Kidney capillary endothelial cell (primary cell): Measurements from ENCODE around the gene TMEM248.
"Not testable (repeated sequence)": the region's sequence is repeated elsewhere in the genome, so short reads cannot be mapped to it uniquely, and the experiment has no call there.

ENCODE experiments used
- DNase-seq: peaks from one replicate; pipeline ENCODE4 v3.0.0-alpha.2; 2018; ENCODE audit warnings: low spot score

Gene TMEM248, protein sequence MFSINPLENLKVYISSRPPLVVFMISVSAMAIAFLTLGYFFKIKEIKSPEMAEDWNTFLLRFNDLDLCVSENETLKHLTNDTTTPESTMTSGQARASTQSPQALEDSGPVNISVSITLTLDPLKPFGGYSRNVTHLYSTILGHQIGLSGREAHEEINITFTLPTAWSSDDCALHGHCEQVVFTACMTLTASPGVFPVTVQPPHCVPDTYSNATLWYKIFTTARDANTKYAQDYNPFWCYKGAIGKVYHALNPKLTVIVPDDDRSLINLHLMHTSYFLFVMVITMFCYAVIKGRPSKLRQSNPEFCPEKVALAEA

DNA sequence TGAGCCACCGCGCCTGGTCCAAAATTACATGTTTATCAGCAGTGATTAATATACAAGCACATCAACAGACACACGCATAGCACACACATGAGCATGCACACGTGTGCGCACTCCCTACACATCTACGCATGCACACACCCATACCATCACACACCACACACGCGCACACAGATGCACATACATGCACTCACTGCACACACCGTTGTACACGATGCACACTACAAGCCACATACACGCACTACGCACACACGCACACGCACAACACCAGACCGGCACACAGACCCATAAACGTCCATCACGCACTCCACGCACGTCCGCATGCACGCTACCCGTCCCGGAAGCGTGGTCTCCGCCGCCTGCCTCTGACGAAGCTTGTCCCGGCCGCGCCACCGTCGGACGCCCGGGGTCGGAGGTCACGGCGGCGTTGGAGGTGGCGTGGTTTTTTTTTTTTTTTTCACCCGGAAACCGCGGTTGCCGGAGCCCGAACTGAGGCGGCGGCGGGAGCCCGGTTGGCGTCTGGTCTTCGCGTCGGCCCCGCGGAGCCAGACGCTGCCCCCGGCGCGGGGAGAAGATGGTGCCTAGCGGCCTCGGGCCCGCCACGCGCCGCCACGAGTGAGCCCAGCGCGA lies at the start of gene TMEM248:
Gene TMEM248 (plus strand): TSS at position 457 of the 627 bp plus-strand sequence. CDS start 20,641 bp downstream, outside the sequence.
- peak; percentile 79 for DNase-seq

DNA sequence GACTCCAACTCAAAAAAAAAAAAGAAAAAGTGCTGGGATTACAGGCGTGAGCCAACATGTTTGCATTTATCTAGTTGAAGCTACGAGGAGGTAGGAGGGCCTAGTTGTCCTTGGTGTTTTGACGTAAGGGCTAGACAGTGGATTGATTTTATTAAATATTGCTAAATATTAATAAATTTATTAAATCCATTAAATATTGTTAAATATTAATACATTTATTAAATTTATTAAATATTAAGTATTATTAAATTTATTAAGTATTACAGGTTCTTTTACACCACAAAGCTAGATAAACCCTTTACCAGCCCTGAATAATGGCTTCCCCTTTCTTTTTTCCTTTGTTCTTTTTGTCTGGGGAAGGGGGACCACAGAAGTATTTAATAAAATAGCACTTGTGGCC lies 47.5 kb upstream of the TMEM248 start:
- no peak for DNase-seq

DNA sequence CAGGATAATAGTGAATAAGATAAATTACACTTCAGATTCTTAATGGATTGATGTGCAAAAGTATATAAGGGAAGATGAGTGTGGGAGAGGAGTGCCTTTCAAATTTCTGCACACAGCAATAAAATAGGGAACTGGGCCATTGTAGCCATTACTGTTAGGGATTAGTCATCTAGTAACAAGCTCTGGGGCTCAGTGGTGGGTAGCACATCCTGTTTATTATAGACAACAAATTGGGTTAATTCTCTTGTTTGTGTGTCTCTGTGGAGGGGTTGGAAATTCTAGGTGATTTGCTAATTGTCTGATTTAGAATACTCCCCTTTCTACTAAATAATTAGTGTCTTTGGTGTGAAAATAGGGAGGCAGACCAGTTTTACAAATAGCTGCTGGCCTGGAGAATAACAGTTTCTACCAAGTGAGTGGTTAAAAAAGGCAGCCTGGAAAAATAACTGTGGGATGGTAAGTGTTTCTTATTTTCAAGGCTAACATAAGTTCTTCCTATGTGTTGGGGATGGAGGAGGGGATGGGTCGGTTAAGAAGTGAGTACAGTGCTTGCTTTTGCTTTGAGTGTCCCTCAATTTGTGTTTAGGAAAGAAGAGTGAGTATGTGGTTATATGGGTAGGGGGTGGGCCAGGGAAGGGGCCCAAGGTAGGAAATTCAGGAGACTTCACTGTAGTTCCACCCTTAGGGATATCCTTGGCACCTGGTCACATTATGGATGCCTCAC lies 43.3 kb upstream of the TMEM248 start:
- peak; percentile 16 for DNase-seq

DNA sequence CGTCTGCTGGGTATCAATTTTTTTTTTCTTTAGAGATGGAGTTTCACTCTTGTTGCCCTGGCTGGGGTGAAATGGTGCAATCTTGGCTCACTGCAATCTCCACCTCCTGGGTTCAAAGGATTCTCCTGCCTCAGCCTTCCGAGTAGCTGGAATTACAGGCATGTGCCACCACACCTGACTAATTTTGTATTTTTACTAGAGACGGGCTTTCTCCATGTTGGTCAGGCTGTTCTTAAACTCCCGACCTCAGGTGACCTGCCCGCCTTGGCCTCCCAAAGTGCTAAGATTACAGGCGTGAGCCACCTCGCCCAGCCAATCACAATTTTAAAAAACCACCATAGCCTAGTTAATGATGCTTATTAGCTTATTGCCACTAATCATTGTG lies 42.7 kb upstream of the TMEM248 start:
- DNase-seq, result not testable (repeated sequence)

DNA sequence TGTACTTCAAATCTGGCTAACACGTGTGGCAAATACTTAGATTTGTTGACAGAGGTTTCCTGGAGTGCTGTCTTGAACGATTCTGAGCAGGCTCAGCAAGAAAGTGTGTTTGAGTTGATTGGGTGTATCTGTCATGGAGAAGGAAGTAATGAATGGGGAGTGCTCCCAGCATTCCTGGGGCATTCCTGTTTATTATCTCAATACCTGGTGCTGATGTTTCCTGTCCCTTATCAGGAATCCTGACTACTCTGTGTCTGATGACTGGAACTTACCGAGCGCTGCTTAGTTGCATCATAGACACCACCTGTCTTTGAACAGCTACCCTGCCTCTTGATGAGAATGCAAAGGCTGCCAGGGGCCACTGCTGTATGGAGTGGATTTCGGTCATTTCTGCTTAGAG lies 41.0 kb upstream of the TMEM248 start:
- no peak for DNase-seq

DNA sequence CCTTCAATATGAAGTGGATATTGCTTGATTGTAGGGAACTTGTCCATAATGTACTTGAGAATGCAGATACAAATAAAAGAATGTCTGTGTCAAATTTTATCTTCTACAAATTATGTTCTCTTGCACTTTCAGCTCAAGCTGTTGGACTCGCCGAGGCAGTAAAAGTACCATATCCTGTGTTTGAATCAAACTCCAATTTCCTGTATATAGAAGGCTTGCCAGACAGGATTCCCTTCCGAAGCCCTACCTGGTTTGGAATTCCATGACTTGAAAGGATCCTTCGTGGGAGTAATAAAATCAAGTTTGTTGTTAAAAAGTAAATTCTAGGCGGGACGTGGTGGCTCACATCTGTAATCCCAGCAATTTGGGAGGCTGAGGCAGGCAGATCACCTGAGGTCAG lies 40.4 kb upstream of the TMEM248 start:
- DNase-seq, result not testable (repeated sequence)

DNA sequence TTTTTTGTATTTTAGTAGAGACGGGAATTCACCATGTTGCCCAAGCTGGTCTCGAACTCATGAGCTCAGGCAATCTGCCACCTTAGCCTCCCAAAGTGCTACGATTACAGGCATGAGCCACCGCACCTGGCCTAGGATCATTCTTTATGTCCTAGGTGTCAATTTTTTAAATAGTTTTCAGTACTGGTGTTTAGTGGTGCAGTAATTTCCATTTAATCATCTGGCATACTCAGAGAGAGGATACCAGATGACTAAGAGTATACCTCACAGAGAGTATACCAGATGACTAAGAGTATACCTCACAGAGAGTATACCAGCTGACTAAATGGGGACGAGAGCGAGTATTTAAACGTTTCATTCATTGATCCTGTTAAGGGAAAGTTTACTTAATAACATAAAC lies 37.3 kb upstream of the TMEM248 start:
- DNase-seq, result no peak

DNA sequence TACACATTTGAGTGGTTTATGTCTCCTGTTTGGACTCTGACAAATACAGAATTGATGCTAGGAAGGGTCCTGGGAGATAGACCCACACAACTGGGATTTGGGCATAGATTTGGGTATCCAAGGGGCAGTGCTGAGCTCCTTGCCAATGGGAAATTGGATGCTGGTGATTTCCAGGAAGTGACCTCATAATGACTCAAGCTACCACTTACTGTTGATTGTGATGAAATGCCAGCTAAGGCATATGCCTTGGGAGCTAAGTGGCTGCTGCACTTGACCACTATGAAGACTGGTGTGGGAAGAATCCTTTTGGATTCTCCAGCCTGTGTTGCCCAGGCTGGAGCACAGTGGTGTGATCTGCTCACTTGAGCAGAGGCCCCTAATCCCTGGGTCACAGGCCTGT lies 36.5 kb upstream of the TMEM248 start:
- DNase-seq, result not testable (repeated sequence)

DNA sequence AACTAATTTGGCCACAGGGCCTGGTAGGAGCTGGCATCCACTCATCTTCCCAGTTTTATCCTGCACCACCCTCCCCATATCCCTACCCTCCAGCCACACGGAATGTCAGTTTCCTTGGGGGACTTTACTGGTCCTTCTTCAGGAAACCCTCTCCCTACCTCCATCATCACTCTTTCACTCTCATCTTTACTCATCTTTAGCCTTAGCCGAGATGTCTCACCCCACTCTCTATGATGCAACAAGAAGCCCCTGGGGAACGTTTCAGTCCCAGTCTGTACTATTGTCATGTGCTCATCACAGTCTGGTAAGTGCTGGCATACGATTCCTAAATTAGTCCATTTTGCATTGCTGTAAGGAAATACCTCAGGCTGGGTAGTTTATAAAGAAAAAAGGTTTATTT lies 34.9 kb upstream of the TMEM248 start:
- DNase-seq, result no peak

DNA sequence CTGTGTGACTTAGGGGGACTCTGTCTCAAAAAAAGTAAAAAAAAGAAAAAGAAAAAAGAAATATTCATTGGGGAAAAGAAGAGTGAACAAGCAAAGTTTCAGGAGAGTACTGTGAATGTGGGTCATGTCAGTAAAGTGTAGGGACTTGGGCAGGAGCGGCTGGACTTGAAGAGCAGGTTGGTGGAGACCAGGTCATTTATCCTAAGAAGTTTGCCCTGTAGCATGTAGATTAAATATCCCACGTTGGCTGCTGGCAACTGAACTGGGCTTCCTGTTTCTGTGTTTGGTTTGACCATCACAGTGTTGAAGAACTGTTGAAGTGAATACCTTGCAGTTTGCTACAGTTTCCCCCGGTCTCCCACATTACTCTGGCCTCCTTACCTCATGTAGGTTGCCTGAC lies 32.8 kb upstream of the TMEM248 start:
- DNase-seq, result not testable (repeated sequence)

DNA sequence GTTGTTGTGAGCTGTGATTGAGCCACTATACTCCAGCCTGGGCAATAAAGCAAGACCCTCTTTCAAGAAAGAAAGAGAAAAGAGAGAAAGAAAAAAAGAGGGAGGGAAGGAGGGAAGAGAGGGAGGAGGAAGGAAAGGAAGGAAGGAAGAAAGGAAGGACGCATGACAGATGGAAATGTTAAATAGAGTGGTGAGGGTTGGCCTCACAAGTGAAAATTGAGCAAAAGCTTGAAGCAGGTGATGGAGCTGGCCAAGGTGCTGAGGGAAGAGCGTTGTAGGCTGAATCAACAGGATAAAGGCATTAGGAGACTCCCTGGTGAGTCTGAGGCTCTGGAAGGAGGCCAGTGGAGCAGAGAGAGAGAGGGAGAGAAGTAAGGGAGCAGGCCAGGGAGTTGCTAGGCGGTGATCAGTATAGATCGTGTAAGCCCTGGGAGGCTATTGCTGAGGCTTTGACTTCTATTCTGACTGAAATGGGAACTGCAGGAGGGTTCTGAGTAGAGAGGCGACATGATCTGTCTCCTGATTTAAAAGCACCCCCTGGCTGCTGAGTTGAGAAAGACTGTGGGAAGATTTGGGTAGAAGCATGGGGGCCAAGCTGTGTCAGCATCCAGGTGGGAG lies 26.5 kb upstream of the TMEM248 start:
- no peak for DNase-seq

DNA sequence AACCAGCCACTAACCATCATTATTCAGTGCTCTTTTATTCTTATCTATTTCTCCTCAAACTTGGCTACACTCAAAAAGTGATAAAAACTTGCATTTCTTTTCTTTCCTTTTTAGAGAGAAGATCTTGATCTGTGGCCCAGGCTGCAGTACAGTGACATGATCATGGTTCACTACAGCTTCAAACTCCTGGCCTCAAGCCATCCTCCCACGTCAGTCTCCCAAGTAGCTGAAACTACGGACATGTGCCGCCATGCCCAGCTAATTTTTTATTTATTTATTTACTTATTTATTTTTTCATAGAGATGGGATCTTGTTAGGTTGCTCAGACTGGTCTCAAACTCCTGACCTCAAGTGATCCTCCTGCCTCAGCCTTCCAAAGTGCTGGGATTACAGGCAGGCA lies 24.6 kb upstream of the TMEM248 start:
- DNase-seq, result no peak

DNA sequence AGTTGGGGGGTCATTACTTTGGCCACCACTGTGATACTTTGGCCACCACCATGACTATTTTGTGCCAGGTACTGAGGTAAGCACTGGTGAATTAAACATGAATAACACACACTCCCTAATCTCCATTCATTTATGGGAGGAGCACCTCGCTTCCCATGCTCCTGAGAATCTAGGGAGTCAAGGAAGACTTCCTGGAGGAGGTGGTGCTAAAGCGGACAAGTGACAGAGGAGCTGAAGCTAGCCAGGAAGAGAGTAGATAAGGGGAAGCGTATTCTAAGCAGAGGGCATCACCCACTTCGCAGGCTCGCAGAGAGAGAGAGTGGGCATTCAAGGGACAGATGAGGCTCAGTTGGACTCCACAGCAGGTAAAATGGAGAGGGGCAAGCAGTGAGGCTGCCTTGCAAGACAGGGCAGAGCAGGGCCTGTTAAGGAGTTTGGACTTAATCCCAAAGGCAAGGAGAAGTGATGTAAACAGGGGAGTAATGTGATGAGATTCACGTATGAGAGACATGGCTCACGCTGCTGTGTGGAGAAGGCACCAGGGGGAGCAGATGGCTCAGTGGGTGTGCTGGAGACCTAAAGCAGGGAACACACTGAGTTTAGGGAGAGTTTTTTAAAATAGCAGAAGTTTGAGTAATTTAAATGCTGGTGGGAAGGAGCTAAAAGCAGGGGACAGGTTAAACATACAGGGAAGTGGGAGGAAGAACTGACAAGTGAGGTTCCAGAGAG lies 21.3 kb upstream of the TMEM248 start:
- DNase-seq, result no peak

DNA sequence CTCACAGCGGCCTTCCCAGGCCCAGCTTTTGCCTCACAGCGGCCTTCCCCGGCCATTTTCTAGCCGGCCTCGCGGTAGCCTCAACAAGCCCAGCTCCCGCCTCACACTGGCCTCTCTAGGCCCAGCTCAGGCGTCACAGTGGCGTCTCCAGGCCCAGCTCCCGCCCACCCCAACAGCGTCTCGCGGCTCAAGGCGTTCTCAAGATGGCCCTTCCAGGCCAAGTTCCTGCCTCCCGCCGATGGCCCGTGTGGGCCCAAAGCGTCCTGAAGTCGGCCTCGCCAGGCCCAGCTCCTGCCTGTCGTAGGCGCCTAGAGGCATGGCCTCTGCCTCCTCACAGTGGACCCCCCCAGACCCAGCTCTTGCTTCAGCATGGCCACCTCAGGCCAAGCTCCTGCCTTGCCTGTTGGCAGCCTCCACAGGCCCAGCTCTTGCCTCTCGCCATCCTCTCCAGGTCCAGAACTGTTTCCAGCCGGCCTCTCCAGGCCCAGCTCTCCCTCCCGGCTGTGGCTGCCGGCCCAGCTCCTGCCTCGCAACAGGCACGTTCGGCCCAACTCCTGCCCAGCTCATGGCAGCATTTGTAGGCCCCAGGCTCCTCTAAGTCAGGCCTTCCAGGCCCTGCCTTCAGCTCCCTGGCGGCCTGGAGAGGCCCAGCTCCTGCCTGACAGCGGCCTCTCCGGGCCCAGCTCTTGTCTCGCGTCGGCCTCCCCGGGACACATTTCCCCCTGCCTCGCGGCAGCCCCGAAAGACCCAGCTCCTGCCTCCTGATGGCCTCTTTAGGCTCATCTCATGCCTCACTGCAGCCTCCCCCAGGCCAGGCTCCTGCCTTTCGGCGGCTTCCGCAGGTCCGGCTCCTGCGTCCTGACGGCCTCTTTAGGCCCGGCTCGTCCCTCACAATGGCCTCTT lies 18.8 kb upstream of the TMEM248 start:
- no peak for DNase-seq

DNA sequence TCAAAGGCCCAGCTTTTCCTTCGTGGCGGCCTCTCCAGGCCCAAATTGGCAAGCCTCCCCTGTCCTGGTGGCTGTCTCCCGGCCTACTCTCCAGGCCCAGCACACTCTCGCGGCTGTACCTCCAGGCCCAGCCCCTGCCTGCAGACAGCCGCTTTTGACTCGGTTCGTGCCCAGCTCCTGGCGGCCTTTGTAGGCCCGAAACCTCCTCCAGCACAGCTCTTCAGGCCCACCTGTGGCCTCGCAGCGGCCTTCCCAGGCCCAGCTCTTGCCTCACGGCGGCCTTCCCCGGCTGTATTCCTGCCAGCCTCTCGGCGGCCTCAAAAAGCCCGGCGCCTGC lies 18.2 kb upstream of the TMEM248 start:
- DNase-seq, result no peak

DNA sequence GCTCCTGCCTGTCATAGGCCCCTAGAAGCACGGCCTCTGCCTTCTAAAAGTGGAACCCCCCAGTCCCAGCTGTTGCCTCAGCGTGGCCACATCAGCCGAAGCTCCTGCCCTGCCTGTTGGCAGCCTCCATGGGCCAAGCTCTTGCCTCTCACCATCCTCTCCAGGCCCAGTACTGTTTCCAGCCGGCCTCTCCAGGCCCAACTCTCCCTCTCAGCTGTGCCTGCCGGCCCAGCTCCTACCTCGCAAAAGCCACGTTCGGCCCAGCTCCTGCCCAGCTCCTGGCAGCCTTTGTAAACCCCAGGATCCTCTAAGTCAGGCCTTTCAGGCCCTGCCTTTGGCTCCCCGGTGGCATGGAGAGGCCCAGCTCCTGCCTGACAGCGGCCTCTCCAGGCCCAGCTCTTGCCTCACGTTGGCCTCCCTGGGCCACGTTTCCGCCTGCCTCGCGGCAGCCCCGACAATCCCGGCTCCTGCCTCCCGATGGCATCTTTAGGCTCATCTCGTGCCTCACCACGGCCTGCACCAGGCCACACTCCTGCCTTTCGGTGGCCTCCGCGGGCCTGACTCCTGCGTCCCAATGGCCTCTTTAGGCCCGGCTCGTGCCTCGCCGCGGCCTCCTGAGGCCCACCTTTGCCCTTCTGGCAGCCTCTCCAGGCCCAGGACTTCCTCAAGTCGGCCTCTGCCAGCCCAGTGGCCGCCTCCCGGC lies 17.5 kb upstream of the TMEM248 start:
- DNase-seq, result no peak

DNA sequence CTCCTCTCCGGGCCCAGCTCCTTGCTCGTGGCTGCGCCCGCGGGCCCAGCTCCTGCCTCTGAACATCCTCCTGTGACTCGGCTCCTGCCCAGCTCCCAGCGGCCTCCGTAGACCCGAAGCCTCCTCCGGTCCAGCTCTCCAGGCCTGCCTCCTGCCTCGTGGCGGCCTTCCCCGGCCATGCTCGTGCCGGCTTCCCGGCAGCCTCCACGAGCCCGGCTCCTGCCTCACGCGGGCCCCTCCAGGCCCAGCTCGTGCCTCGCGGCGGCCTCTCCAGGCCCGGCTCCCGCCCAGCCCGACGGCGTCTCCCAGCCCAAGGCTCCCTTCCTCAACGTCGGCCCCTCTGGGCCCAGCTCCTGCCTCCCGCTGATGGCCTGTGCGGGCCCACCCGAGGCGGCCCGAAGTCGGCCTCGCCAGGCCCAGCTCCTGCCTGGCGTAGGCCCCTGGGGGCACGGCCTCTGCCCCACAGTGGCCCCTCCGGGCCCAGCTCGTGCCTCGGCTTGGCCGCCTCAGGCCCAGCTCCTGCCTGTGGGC lies 16.9 kb upstream of the TMEM248 start:
- DNase-seq, result no peak

DNA sequence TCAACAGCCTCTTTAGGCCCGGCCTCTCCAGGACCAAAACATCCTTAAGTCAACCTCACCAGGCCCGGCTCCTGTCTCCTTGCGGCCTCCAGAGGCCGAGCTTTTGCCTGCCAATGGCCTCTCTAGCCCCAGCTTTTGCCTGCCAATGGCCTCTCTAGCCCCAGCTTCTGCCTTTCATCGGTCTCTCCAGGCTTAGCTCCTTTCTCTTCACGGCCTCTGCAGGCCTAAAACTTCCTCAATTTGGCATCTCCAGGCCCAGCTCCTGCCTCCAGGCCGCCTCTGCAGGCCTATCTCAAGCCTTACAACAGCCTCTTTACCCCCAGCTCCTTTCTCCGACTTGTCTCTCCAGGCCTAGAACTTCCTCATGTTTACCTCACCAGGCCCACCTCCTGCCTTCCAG lies 15.7 kb upstream of the TMEM248 start:
- DNase-seq, result no peak

DNA sequence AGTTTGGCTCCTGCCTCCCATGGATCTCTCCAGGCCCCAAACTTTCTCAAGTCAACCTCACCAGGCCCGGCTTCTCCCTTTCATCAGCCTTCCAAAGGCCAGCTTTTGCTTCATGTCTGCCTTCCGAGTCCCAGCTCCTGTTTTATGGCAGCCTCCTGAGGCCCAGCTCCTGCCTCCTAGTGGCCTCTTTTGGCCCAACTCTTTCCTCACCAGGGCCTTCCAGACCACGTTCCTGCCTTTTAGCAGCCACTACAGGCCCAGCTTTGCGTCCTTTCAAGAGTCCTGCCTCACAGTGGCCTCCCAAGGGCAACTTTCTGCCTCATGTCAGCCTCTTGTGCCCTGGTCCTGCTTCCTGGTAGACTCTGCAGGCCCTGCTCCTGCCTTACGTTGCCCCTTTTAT lies 15.3 kb upstream of the TMEM248 start:
- no peak for DNase-seq

DNA sequence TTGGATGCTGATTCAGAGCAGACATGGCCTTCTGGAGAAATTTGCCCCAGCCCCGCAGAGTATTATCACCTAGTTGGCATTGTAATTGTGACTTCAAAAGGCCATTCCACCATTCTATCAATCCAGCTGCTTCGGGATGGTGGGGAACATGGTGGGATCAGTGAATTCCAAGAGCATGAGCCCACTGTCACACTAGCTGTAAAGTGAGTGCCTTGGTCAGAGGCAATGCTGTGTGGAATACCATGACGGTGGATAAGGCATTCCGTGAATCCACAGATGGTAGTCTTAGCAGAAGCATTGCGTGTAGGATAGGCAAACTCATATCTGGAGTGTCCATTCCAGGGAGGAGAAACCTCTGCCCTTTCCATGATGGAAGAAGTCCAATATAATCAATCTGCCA lies 13.3 kb upstream of the TMEM248 start:
- no peak for DNase-seq
